Medulla oblongata (tissue), 1 donor: ENCODE data around the gene ZBTB38.
A peak's percentile ranks its signal among the peaks of the same experiment; 100 is the strongest.

Source experiments
- DNase-seq: peaks from one replicate; pipeline ENCODE4 v3.0.0-alpha.2; 2015; ENCODE audit errors: extremely low spot score

ZBTB38 gene

GRCh38 chr3:141366285-141367037, 1.8 kb upstream of the ZBTB38 start:
- DNase-seq: no peak

- no peak for DNase-seq
Measured at GRCh38 chr3:141367038-141367730, 1.1 kb upstream of the ZBTB38 start.

GRCh38 chr3:141368925-141369794, 856 bp downstream of the ZBTB38 start:
- DNase-seq: peak; percentile 30

GRCh38 chr3:141370065-141370533, 1.8 kb downstream of the ZBTB38 start:
- peak; percentile 93 for DNase-seq

- DNase-seq: no peak
Measured at GRCh38 chr3:141371882-141372281, 3.6 kb downstream of the ZBTB38 start.

GRCh38 chr3:141372656-141373055, 4.4 kb downstream of the ZBTB38 start:
- no peak for DNase-seq

GRCh38 chr3:141373232-141373631, 4.9 kb downstream of the ZBTB38 start:
- DNase-seq: no peak

GRCh38 chr3:141373768-141374526, 5.6 kb downstream of the ZBTB38 start:
- DNase-seq: no peak

- no peak for DNase-seq
Measured at GRCh38 chr3:141375381-141376301, 7.3 kb downstream of the ZBTB38 start.

GRCh38 chr3:141377377-141377776, 9.1 kb downstream of the ZBTB38 start:
- no peak for DNase-seq

- no peak for DNase-seq
Measured at GRCh38 chr3:141378556-141378955, 10.3 kb downstream of the ZBTB38 start.

GRCh38 chr3:141379250-141379966, 11.1 kb downstream of the ZBTB38 start:
- no peak for DNase-seq

- no peak for DNase-seq
Measured at GRCh38 chr3:141380279-141380678, 12.0 kb downstream of the ZBTB38 start.

GRCh38 chr3:141380987-141381386, 12.7 kb downstream of the ZBTB38 start:
- DNase-seq: no peak

- DNase-seq: no peak
Measured at GRCh38 chr3:141382571-141382970, 14.3 kb downstream of the ZBTB38 start.

- peak; percentile 48 for DNase-seq
Measured at GRCh38 chr3:141383555-141384129, 15.3 kb downstream of the ZBTB38 start.

GRCh38 chr3:141384157-141384556, 15.9 kb downstream of the ZBTB38 start:
- DNase-seq: no peak

- no peak for DNase-seq
Measured at GRCh38 chr3:141384575-141384974, 16.3 kb downstream of the ZBTB38 start.

GRCh38 chr3:141385406-141386125, 17.3 kb downstream of the ZBTB38 start:
- DNase-seq: peak; percentile 33
